HUES64 (cell line): Measurements from ENCODE around the gene SUPT16H. TPM values are rescaled to one million over a fixed set of nuclear protein-coding genes. Genes with fewer than 3 reads are reported as not detected.
A peak's percentile ranks its signal among the peaks of the same experiment; 100 is the strongest.

Experiments used
- H3K27ac ChIP-seq: 2 replicates; pipeline ENCODE4 v1.7.0; 2013; ENCODE audit warnings: low read depth, low read length, inconsistent platforms
- H3K27me3 ChIP-seq: 2 replicates; pipeline ENCODE4 v1.6.1; 2013; ENCODE audit warnings: mild to moderate bottlenecking, low read length; ENCODE audit not compliant: insufficient read depth
- H3K36me3 ChIP-seq: 2 replicates; pipeline ENCODE4 v1.6.1; 2013; ENCODE audit warnings: mild to moderate bottlenecking, low read length; ENCODE audit not compliant: insufficient read depth
- H3K4me1 ChIP-seq: 2 replicates; pipeline ENCODE4 v1.6.1; 2013; ENCODE audit warnings: mild to moderate bottlenecking, low read length, moderate library complexity; ENCODE audit not compliant: insufficient read depth
- H3K4me3 ChIP-seq: 2 replicates; pipeline ENCODE4 v1.5.1; 2013; ENCODE audit warnings: mild to moderate bottlenecking, low read length, moderate library complexity
- H3K9ac ChIP-seq: 2 replicates; pipeline ENCODE4 v1.6.1; 2013; ENCODE audit warnings: mild to moderate bottlenecking, low read depth, low read length
- H3K9me3 ChIP-seq: 2 replicates; pipeline ENCODE4 v1.6.1; 2013; ENCODE audit warnings: low read depth, low read length; ENCODE audit not compliant: insufficient read depth
- WGBS: fragments of 150-250, 120-280 bp; methylation state at CpG from one replicate; pipeline ENCODE4 v1.1.7; 2013; ENCODE audit warnings: missing lambda C conversion rate; 5-methylcytosine and 5-hydroxymethylcytosine counted together
- polyA plus RNA-seq, 2 experiments: library from polyadenylated mRNA; stranded (reverse); fragments of 50-300 nt; gene quantifications; one replicate each; pipeline ENCODE4 v1.2.3, GENCODE V29; 2013

The SUPT16H gene
- polyA plus RNA-seq (2013, experiment 1 of 2): 188 TPM
- 187 TPM for polyA plus RNA-seq (2013, experiment 2 of 2)

GRCh38 chr14:21383848-21384493 lies at the start of gene SUPT16H:
Gene SUPT16H, minus strand, starts transcription at chr14:21384019. Its CDS starts 92 bp downstream, at chr14:21383927.
- no peaks in the 10 kb centered on the region for H3K27me3 ChIP-seq
- H3K27ac ChIP-seq: peak within 1 kb of the TSS; percentile 89
- under 1% methylated on average over 54 of the region's 54 CpGs for whole genome bisulfite sequencing
- no peaks in the 10 kb centered on the region for H3K9me3 ChIP-seq
- peak within 1 kb of the TSS; percentile 98 for H3K9ac ChIP-seq
- peaks cover 57% of the 10 kb centered on the region for H3K36me3 ChIP-seq
- peaks cover 25% of the 10 kb centered on the region for H3K4me1 ChIP-seq
- H3K4me3 ChIP-seq: peak within 1 kb of the TSS; percentile 92

- H3K4me3 ChIP-seq: no peak overlapping the region
- peaks cover 78% of the 10 kb centered on the region for H3K36me3 ChIP-seq
- H3K9ac ChIP-seq: no peak overlapping the region
- 94% methylated on average over 2 of the region's 2 CpGs for WGBS
- no peaks in the 10 kb centered on the region for H3K27me3 ChIP-seq
- H3K9me3 ChIP-seq: no peaks in the 10 kb centered on the region
- H3K4me1 ChIP-seq: peaks cover 8% of the 10 kb centered on the region; the same call in 1 of the 2 replicates
- H3K27ac ChIP-seq: no peak overlapping the region
Measured at GRCh38 chr14:21431126-21431525, 47.3 kb upstream of the SUPT16H start.

- H3K36me3 ChIP-seq: peaks cover 91% of the 10 kb centered on the region
- no peaks in the 10 kb centered on the region for H3K27me3 ChIP-seq
- no peak overlapping the region for H3K9ac ChIP-seq
- H3K4me3 ChIP-seq: no peak overlapping the region
- no peak overlapping the region for H3K27ac ChIP-seq
- 96% methylated on average over 2 of the region's 4 CpGs for WGBS
- no peaks in the 10 kb centered on the region for H3K4me1 ChIP-seq
- no peaks in the 10 kb centered on the region for H3K9me3 ChIP-seq
Measured at GRCh38 chr14:21428930-21429329, 45.1 kb upstream of the SUPT16H start.

- Histone ChIP-seq H3K36me3 (peaks cover 100% of the 10 kb centered on the region), H3K4me3 (no peak overlapping the region), H3K9ac (no peak overlapping the region), H3K4me1 (no peaks in the 10 kb centered on the region), H3K27ac (no peak overlapping the region), H3K27me3 (no peaks in the 10 kb centered on the region), H3K9me3 (no peaks in the 10 kb centered on the region)
- WGBS: 100% methylated on average over 1 of the region's 1 CpG
Measured at GRCh38 chr14:21426692-21427091, 42.9 kb upstream of the SUPT16H start.

- Histone ChIP-seq H3K27me3 (no peaks in the 10 kb centered on the region), H3K9me3 (no peaks in the 10 kb centered on the region), H3K36me3 (peaks cover 93% of the 10 kb centered on the region), H3K4me3 (no peak overlapping the region), H3K9ac (no peak overlapping the region), H3K4me1 (no peaks in the 10 kb centered on the region), H3K27ac (no peak overlapping the region)
- 91% methylated on average over 5 of the region's 5 CpGs for WGBS
Measured at GRCh38 chr14:21419528-21419927, 35.7 kb upstream of the SUPT16H start.

GRCh38 chr14:21415329-21415728 lies 31.5 kb upstream of the SUPT16H start:
- no peak overlapping the region for H3K4me3 ChIP-seq
- H3K27ac ChIP-seq: no peak overlapping the region
- no peaks in the 10 kb centered on the region for H3K4me1 ChIP-seq
- no peaks in the 10 kb centered on the region for H3K27me3 ChIP-seq
- peaks cover 94% of the 10 kb centered on the region for H3K36me3 ChIP-seq
- no peaks in the 10 kb centered on the region for H3K9me3 ChIP-seq
- 94% methylated on average over 4 of the region's 4 CpGs for WGBS
- H3K9ac ChIP-seq: no peak overlapping the region

- H3K27ac ChIP-seq: no peak overlapping the region
- H3K9me3 ChIP-seq: no peaks in the 10 kb centered on the region
- H3K4me1 ChIP-seq: no peaks in the 10 kb centered on the region
- peaks cover 94% of the 10 kb centered on the region for H3K36me3 ChIP-seq
- H3K4me3 ChIP-seq: no peak overlapping the region
- 100% methylated on average over 1 of the region's 1 CpG for WGBS
- H3K9ac ChIP-seq: no peak overlapping the region
- H3K27me3 ChIP-seq: no peaks in the 10 kb centered on the region
Measured at GRCh38 chr14:21414137-21414631, 30.4 kb upstream of the SUPT16H start.

GRCh38 chr14:21408147-21408546 lies 24.3 kb upstream of the SUPT16H start:
- no peaks in the 10 kb centered on the region for H3K27me3 ChIP-seq
- 85% methylated on average over 3 of the region's 3 CpGs for WGBS
- no peaks in the 10 kb centered on the region for H3K4me1 ChIP-seq
- H3K36me3 ChIP-seq: peaks cover 100% of the 10 kb centered on the region
- H3K4me3 ChIP-seq: no peak overlapping the region
- H3K9ac ChIP-seq: no peak overlapping the region
- no peaks in the 10 kb centered on the region for H3K9me3 ChIP-seq
- H3K27ac ChIP-seq: no peak overlapping the region

GRCh38 chr14:21406213-21406612 lies 22.4 kb upstream of the SUPT16H start:
- Histone ChIP-seq H3K4me3 (no peak overlapping the region), H3K27me3 (no peaks in the 10 kb centered on the region), H3K4me1 (no peaks in the 10 kb centered on the region), H3K9me3 (no peaks in the 10 kb centered on the region), H3K36me3 (peaks cover 100% of the 10 kb centered on the region), H3K27ac (no peak overlapping the region), H3K9ac (no peak overlapping the region)

GRCh38 chr14:21405097-21405496 lies 21.3 kb upstream of the SUPT16H start:
- Histone ChIP-seq H3K9me3 (no peaks in the 10 kb centered on the region), H3K9ac (no peak overlapping the region), H3K36me3 (peaks cover 100% of the 10 kb centered on the region), H3K27me3 (no peaks in the 10 kb centered on the region), H3K27ac (no peak overlapping the region), H3K4me1 (no peaks in the 10 kb centered on the region), H3K4me3 (no peak overlapping the region)
- WGBS: 97% methylated on average over 3 of the region's 3 CpGs

GRCh38 chr14:21399311-21399870 lies 15.6 kb upstream of the SUPT16H start:
- Histone ChIP-seq H3K9ac (no peak overlapping the region), H3K27me3 (no peaks in the 10 kb centered on the region), H3K9me3 (no peaks in the 10 kb centered on the region), H3K4me3 (no peak overlapping the region), H3K4me1 (no peaks in the 10 kb centered on the region), H3K36me3 (peaks cover 98% of the 10 kb centered on the region), H3K27ac (no peak overlapping the region)
- 95% methylated on average over 5 of the region's 5 CpGs for WGBS
